Common myeloid progenitor, CD34-positive (primary cell): ENCODE data around the gene KIAA1549.

Experiments
- CTCF ChIA-PET: fragments of 350-600 bp; sonication (Branson Sonifier 250); formaldehyde crosslinking; loops from one replicate; lab custom pipeline; 2021; ENCODE audit warnings: antibody characterized with exemption; lab: Charles Lee
- POLR2A ChIA-PET: fragments of 350-600 bp; sonication (Branson Sonifier 250); formaldehyde crosslinking; loops from one replicate; lab custom pipeline; 2021; ENCODE audit warnings: antibody characterized with exemption; lab: Charles Lee
- DNase-seq, 3 donors: peaks; one replicate each; pipeline versions ENCODE4 v3.0.0 to v3.0.0-alpha.2; 2013
- H3K27ac ChIP-seq, 2 experiments: 1 replicate in 1 of 2; 2 replicates in 1 of 2; pipeline ENCODE4 v1.7.0; 2013; ENCODE audit warnings: inconsistent platforms in 2 of 2, low read length in 2 of 2, mild to moderate bottlenecking in 2 of 2, low read depth in 1 of 2, moderate library complexity in 1 of 2; ENCODE audit not compliant: severe bottlenecking in 2 of 2, insufficient read depth in 1 of 2, poor library complexity in 1 of 2
- H3K27me3 ChIP-seq, 5 experiments: replicated peaks in 2 of 5; 1 replicate in 3 of 5; 2 replicates in 2 of 5; pipeline versions ENCODE4 v1.6.1 to v1.7.0; 2013; ENCODE audit warnings: low read length in 4 of 5, mild to moderate bottlenecking in 2 of 5, moderate library complexity in 2 of 5, inconsistent platforms in 1 of 5; ENCODE audit not compliant: insufficient read depth in 5 of 5, control insufficient read depth in 4 of 5
- H3K36me3 ChIP-seq, 4 experiments: 1 replicate in 2 of 4; 2 replicates in 2 of 4; pipeline versions ENCODE4 v1.6.1 to v1.7.0; 2013; ENCODE audit warnings: low read length in 3 of 4, control low read depth in 1 of 4, mild to moderate bottlenecking in 1 of 4; ENCODE audit not compliant: control insufficient read depth in 4 of 4, insufficient read depth in 4 of 4
- H3K4me1 ChIP-seq, 4 experiments: 1 replicate in 3 of 4; 2 replicates in 1 of 4; pipeline versions ENCODE4 v1.6.1 to v1.7.1; 2013; ENCODE audit warnings: low read length in 3 of 4, mild to moderate bottlenecking in 3 of 4, control low read depth in 1 of 4, inconsistent platforms in 1 of 4, moderate library complexity in 1 of 4; ENCODE audit not compliant: control insufficient read depth in 4 of 4, insufficient read depth in 4 of 4; ENCODE audit errors: control extremely low read depth in 1 of 4
- H3K4me3 ChIP-seq, 7 experiments: 1 replicate in 4 of 7; 2 replicates in 3 of 7; pipeline versions ENCODE4 v1.5.1 to v1.7.0; 2013; ENCODE audit warnings: mild to moderate bottlenecking in 7 of 7, low read length in 6 of 7, moderate library complexity in 6 of 7, inconsistent platforms in 2 of 7, low read depth in 2 of 7, control low read depth in 1 of 7; ENCODE audit not compliant: insufficient read depth in 4 of 7, control insufficient read depth in 1 of 7; ENCODE audit errors: extremely low read depth in 1 of 7
- H3K9me3 ChIP-seq, 5 experiments: 1 replicate in 4 of 5; 2 replicates in 1 of 5; pipeline versions ENCODE4 v1.6.1 to v1.7.1; 2013; ENCODE audit warnings: low read length in 4 of 5, mild to moderate bottlenecking in 2 of 5, inconsistent platforms in 1 of 5, low read depth in 1 of 5, moderate library complexity in 1 of 5; ENCODE audit not compliant: control insufficient read depth in 4 of 5, insufficient read depth in 2 of 5; ENCODE audit errors: control extremely low read depth in 1 of 5
- WGBS: methylation state at CpG from one replicate; pipeline ENCODE4 v1.1.5; 2013; ENCODE audit not compliant: insufficient coverage; 5-methylcytosine and 5-hydroxymethylcytosine counted together

KIAA1549 gene

GRCh38 chr7:138873220-138873892, 107.8 kb downstream of the KIAA1549 start:
- POLR2A ChIA-PET: no interaction called here
- H3K27ac ChIP-seq: no peak overlapping the region
- WGBS: 100% methylated on average over 2 of the region's 5 CpGs

GRCh38 chr7:138872576-138872975, 108.6 kb downstream of the KIAA1549 start:
- Histone ChIP-seq H3K36me3 (peaks cover 7 to 29% (median 17%) of the 10 kb centered on the region in 4 experiments), H3K4me3 (no peak overlapping the region), H3K27ac (no peak overlapping the region), H3K4me1 (no peaks in the 10 kb centered on the region), H3K9me3 (no peaks in the 10 kb centered on the region), H3K27me3 (no peaks in the 10 kb centered on the region)
- ChIA-PET CTCF (no interaction called here), POLR2A (interaction anchor here (0.7 kb wide), 1 partner anchor 19 kb away, joined by 5 read pairs; no protein-coding TSS in a partner anchor)
- WGBS: 100% methylated on average over 4 of the region's 4 CpGs
- no peak for DNase-seq

More at GRCh38 chr7:138873220-138873892, 107.8 kb downstream of the KIAA1549 start:
- CTCF ChIA-PET: no interaction called here
- H3K4me3 ChIP-seq: no peak overlapping the region
- H3K4me1 ChIP-seq: no peaks in the 10 kb centered on the region
- DNase-seq: no peak
- peaks cover 7 to 24% (median 14%) of the 10 kb centered on the region in 4 experiments for H3K36me3 ChIP-seq
- no peaks in the 10 kb centered on the region for H3K9me3 ChIP-seq
- no peaks in the 10 kb centered on the region for H3K27me3 ChIP-seq

DNA sequence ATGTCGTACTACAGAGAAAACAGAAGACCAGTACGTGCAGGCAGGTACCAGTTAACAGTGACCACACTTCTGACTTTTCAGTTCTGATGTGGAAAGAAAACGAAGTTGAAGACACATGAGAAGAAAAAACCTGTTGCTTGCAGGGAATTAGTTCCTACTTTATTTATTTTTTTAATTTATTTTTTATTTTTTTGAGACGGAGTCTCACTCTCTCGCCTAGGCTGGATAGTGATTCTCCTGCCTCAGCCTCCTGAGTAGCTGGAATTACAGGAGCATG, 109.4 kb downstream of the KIAA1549 start:
- no peak overlapping the region for H3K4me3 ChIP-seq
- peaks cover 6 to 31% (median 19%) of the 10 kb centered on the region in 4 experiments for H3K36me3 ChIP-seq
- 94% methylated on average over 2 of the region's 5 CpGs for WGBS
- H3K27ac ChIP-seq: no peak overlapping the region
- POLR2A ChIA-PET: no interaction called here
- H3K4me1 ChIP-seq: no peaks in the 10 kb centered on the region
- no peak for DNase-seq
- H3K27me3 ChIP-seq: no peaks in the 10 kb centered on the region
- CTCF ChIA-PET: no interaction called here
- no peaks in the 10 kb centered on the region for H3K9me3 ChIP-seq

DNA sequence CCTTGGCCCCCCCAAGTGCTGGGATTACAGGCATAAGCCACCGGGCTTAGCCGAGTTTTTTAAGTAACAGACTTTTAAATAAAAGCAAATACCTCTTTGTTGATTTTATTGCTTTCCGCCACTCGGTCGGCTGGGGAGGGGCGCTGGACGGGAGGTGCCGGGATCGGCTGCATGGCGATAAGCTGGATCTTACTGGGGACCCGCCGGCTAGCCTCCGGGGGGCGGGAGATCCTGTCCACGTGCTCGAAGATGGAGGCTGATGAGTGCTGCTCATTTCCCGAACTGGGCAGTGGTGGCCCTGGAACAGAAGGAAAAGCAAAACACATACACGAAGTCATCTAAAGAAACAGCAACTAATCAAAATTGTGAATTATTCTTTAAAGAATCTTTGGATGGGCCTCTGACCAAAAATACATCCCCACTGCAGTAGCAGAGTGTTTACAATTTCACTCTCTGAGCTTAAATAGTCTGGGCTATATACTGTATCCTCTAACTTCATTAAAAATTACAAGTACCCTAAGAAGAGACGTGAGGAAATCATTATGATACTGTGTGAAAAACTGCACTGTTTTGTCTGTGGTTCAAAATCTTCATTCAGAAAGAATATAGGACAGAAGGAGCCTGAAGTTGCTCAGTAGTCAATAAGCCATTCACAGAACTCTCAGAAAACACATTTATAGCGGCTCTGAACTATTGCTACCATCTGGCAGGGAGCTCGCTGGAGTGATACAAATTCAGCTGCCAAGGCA, 110.0 kb downstream of the KIAA1549 start:
- CTCF ChIA-PET: interaction anchor here (0.7 kb wide), 1 partner anchor 132 kb away, joined by 3 read pairs; no protein-coding TSS in a partner anchor
- no peak for DNase-seq
- H3K27ac ChIP-seq: no peak overlapping the region
- no peak overlapping the region for H3K4me3 ChIP-seq
- 98% methylated on average over 20 of the region's 21 CpGs for WGBS
- H3K36me3 ChIP-seq: peaks cover under 1 to 34% (median 19%) of the 10 kb centered on the region in 4 experiments
- no peaks in the 10 kb centered on the region for H3K27me3 ChIP-seq
- H3K4me1 ChIP-seq: no peaks in the 10 kb centered on the region
- no peaks in the 10 kb centered on the region for H3K9me3 ChIP-seq
- POLR2A ChIA-PET: no interaction called here

DNA sequence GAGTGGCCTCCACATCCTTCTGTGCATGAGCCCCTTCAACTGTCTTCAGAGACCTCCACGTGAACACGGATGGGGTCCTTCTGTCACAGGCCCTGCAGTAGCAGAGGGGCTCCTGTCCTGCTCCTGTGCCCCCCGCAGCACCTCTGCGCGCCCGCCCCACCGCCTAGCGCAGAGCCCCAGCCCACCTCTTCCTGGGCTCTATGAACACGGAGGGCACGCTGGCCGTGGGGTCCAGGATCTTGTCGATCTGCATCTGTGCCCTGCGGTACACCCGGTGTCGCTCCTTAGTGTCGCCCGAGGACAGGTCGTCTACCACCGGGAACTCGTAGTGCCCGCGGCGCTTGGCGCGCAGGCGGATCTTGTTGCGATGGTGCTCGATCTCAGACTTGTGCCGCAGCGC, 111.8 kb downstream of the KIAA1549 start:
- ChIA-PET POLR2A (no interaction called here), CTCF (interaction anchor here (1.2 kb wide), 1 partner anchor 17 kb away, joined by 3 read pairs; no protein-coding TSS in a partner anchor)
- Histone ChIP-seq H3K36me3 (peaks cover 0 to 34% (median 19%) of the 10 kb centered on the region in 4 experiments), H3K27ac (no peak overlapping the region), H3K4me3 (no peak overlapping the region), H3K4me1 (no peaks in the 10 kb centered on the region), H3K27me3 (no peaks in the 10 kb centered on the region), H3K9me3 (no peaks in the 10 kb centered on the region)
- 97% methylated on average over 28 of the region's 30 CpGs for WGBS
- no peak for DNase-seq

GRCh38 chr7:138868711-138869110, 112.5 kb downstream of the KIAA1549 start:
- POLR2A ChIA-PET: no interaction called here
- no peak overlapping the region for H3K27ac ChIP-seq
- CTCF ChIA-PET: interaction anchor here (1.5 kb wide), 1 partner anchor 8 kb away, joined by 4 read pairs; no protein-coding TSS in a partner anchor
- peaks cover 0 to 34% (median 21%) of the 10 kb centered on the region in 4 experiments for H3K36me3 ChIP-seq
- no peaks in the 10 kb centered on the region for H3K9me3 ChIP-seq
- no peak overlapping the region for H3K4me3 ChIP-seq
- no peak for DNase-seq
- H3K27me3 ChIP-seq: no peaks in the 10 kb centered on the region
- no peaks in the 10 kb centered on the region for H3K4me1 ChIP-seq
- WGBS: 92% methylated on average over 14 of the region's 14 CpGs

- H3K4me1 ChIP-seq: no peaks in the 10 kb centered on the region
- WGBS: 98% methylated on average over 18 of the region's 19 CpGs
- H3K9me3 ChIP-seq: no peaks in the 10 kb centered on the region
- CTCF ChIA-PET: interaction anchor here (1.3 to 1.5 kb wide), 2 partner anchors 9 to 129 kb away, joined by 3 to 4 read pairs; no protein-coding TSS in a partner anchor
- H3K27me3 ChIP-seq: no peaks in the 10 kb centered on the region
- H3K27ac ChIP-seq: no peak overlapping the region
- H3K36me3 ChIP-seq: peaks cover 0 to 36% (median 22%) of the 10 kb centered on the region in 4 experiments
- no peak for DNase-seq
- no peak overlapping the region for H3K4me3 ChIP-seq
- POLR2A ChIA-PET: no interaction called here
Observed at GRCh38 chr7:138867744-138868143, 113.4 kb downstream of the KIAA1549 start.
